Nephron progenitor cell (in vitro differentiated cells): ENCODE results near the gene FKRP.
"Not testable (repeated sequence)": the region's sequence is repeated elsewhere in the genome, so short reads cannot be mapped to it uniquely, and the experiment has no call there.

ENCODE experiments used
- DNase-seq: peaks from one replicate; pipeline ENCODE4 v3.0.0; 2021
- H3K27ac Mint-ChIP-seq: 2 replicates; pipeline ENCODE4 v1.8.0; 2021; ENCODE audit warnings: mild to moderate bottlenecking, moderate library complexity, mixed read lengths
- H3K27me3 Mint-ChIP-seq: 2 replicates; pipeline ENCODE4 v1.8.0; 2021; ENCODE audit warnings: mild to moderate bottlenecking, low read depth, mixed read lengths; ENCODE audit not compliant: poor library complexity
- H3K36me3 Mint-ChIP-seq: 2 replicates; pipeline ENCODE4 v1.8.0; 2021; ENCODE audit warnings: low read depth, mixed read lengths
- H3K4me1 Mint-ChIP-seq: 2 replicates; pipeline ENCODE4 v1.8.0; 2021; ENCODE audit warnings: mixed read lengths
- H3K4me3 Mint-ChIP-seq: 2 replicates; pipeline ENCODE4 v1.8.0; 2021; ENCODE audit warnings: mild to moderate bottlenecking, moderate library complexity, mixed read lengths
- H3K9me3 Mint-ChIP-seq: 2 replicates; pipeline ENCODE4 v1.8.0; 2021; ENCODE audit warnings: mild to moderate bottlenecking, moderate library complexity, mixed read lengths
- CTCF ChIP-seq: fragments of 200-600 bp; sonication (generic); IDR thresholded peaks from 2 replicates; pipeline ENCODE4 v1.5.0; 2021; ENCODE audit warnings: antibody characterized with exemption

The FKRP gene

DNA sequence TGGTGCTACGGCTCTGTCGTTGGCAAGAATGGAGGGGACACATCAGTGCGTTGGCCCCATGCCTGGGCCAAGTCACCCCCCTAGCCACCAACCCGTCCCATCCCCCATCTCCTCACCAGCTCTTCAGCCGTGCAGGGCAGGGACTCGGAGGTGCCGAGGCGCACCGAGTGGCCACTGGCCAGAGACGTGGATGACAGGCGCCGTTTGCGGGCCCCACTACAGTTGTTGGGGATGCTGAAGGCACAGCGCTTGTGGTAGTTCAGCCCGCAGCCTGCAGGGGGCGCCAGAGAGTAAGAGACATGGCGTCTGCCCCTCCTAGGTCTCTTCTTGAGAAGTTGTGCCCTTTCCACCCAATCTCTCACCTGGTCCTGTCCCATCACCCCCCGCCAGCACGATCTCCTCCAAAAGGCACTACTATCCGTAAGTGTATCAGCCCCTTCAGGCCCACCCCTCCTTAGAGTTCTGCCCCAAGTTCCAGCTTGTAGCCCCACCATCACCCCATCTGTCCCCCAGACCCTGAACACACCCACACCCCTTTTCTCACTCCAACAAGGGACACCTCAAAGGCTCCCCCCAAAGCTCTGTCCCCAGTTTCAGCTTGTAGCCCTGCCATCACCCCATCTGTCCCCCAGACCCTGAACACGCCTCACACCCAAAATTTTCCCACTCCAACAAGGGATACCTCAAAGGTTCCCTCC is 41.3 kb upstream of the FKRP start:
- Mint-ChIP-seq H3K27me3 (peaks cover 4% of the 10 kb centered on the region), H3K9me3 (no peaks in the 10 kb centered on the region), H3K4me3 (no peak overlapping the region), H3K27ac (no peak overlapping the region), H3K4me1 (no peaks in the 10 kb centered on the region), H3K36me3 (peaks cover 71% of the 10 kb centered on the region)
- peak; percentile 93 for TF ChIP-seq CTCF
- DNase-seq: peak; percentile 89

DNA sequence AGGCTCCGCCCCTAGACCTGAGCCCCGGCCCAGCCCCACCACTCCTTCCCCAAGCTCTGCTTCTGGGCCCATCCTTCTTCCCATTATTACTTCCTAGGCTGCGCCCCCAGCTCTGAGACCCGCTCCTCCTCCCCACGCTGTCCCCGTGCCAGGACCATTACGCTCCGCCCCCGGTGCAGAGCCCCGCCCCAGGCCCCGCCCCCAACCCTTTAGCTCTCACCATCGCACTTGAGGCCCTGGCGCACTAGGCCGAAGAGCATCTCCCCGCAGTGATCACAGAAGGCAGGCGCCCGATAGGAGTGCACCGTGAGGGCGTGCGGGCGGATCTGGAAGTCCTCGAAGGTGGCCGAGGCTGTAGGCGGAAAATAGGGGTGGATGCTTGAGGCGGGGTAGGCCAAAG is 35.2 kb upstream of the FKRP start:
- TF ChIP-seq CTCF: no peak
- no peak overlapping the region for H3K27ac Mint-ChIP-seq
- no peaks in the 10 kb centered on the region for H3K9me3 Mint-ChIP-seq
- DNase-seq: no peak
- peaks cover 27% of the 10 kb centered on the region for H3K4me1 Mint-ChIP-seq
- no peak overlapping the region for H3K4me3 Mint-ChIP-seq
- peaks cover 48% of the 10 kb centered on the region for H3K36me3 Mint-ChIP-seq
- H3K27me3 Mint-ChIP-seq: peaks cover 4% of the 10 kb centered on the region

- H3K27me3 Mint-ChIP-seq, DNase-seq, H3K27ac Mint-ChIP-seq, H3K9me3 Mint-ChIP-seq: not testable (repeated sequence)
- H3K36me3 Mint-ChIP-seq: peaks cover 27% of the 10 kb centered on the region
- peak overlapping the region; percentile 98 for H3K4me3 Mint-ChIP-seq
- H3K4me1 Mint-ChIP-seq: peaks cover 35% of the 10 kb centered on the region
Measured at GRCh38 chr19:46712768-46713338, 33.0 kb upstream of the FKRP start.

- TF ChIP-seq CTCF: no peak
- Mint-ChIP-seq H3K27me3 (no peaks in the 10 kb centered on the region), H3K9me3 (no peaks in the 10 kb centered on the region), H3K27ac (peak overlapping the region; percentile 51), H3K36me3 (peaks cover 19% of the 10 kb centered on the region), H3K4me3 (peak overlapping the region; percentile 98), H3K4me1 (peaks cover 38% of the 10 kb centered on the region)
- peak; percentile 65 for DNase-seq
Measured at GRCh38 chr19:46713781-46714443, 31.9 kb upstream of the FKRP start.

DNA sequence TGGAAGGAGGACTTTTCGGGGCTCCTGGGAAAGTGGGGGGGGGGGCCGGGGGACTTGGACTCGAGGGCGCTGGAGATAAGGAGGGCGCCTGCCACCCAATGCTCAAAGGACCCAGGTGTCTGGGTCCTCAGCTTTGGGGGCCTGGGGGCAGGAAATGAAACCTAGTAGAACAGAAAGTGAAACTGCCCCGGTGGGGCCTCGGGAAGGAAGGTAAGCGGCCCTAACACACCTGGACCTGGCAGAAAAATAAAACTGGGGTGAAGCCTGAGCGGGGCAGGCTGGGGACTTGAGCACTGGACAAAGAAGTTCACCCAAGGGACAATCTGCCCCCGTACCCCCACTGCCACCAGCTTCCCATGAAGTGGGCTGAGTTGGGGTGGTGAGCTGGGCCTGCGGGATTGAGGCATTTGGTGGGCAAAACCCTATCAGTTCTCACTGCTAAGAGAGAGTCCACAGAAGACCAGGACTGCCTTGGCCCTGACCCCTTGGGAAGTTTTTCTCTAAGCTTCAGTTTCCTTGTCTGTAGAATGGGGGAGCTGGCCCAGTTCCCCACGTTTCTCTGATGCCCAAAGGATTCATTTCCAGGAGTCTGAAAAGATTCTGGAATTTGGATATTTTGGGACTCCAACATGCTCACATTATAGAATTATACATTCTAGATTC is 31.3 kb upstream of the FKRP start:
- Mint-ChIP-seq H3K9me3 (no peaks in the 10 kb centered on the region), H3K27me3 (no peaks in the 10 kb centered on the region), H3K27ac (no peak overlapping the region), H3K36me3 (peaks cover 17% of the 10 kb centered on the region), H3K4me3 (peak overlapping the region; percentile 98), H3K4me1 (peaks cover 38% of the 10 kb centered on the region)
- no peak for DNase-seq
- TF ChIP-seq CTCF: no peak

GRCh38 chr19:46715620-46715974 is 30.3 kb upstream of the FKRP start:
- Mint-ChIP-seq H3K4me3 (peak overlapping the region; percentile 98), H3K9me3 (no peaks in the 10 kb centered on the region), H3K27ac (no peak overlapping the region), H3K27me3 (no peaks in the 10 kb centered on the region), H3K36me3 (peaks cover 7% of the 10 kb centered on the region), H3K4me1 (peaks cover 38% of the 10 kb centered on the region)
- DNase-seq: no peak
- TF ChIP-seq CTCF: no peak
